ENCODE data around the gene EGFR.

GRCh38 chr7:54988516-54988915 is 30.3 kb upstream of the EGFR start:
- no peak for TF ChIP-seq CTCF (conservative IDR thresholded peaks at IDR 0.05 in 1 of 2, IDR thresholded peaks at IDR 0.05 in 1 of 2; ENCODE audit: extremely low read depth in 1 of 2, insufficient read depth in 1 of 2, low read depth in 1 of 2, low read length in 2 of 2)
- no peak for TF ChIP-seq EZH2 (IDR thresholded peaks at IDR 0.05; ENCODE audit: borderline replicate concordance, low read length)

Measured in mammary epithelial cell (primary cell).